GM12878 (cell line): ENCODE data around the gene PCDHGC3. TPM values are rescaled to one million over a fixed set of nuclear protein-coding genes. Genes with fewer than 3 reads are reported as not detected.

ENCODE experiments used
- BCL11A ChIP-seq: IDR thresholded peaks from 2 replicates; pipeline ENCODE4 v1.6.1; 2011; ENCODE audit warnings: low read depth, low read length
- CEBPZ ChIP-seq: fragments of 150-350 bp; IDR thresholded peaks from 2 replicates; pipeline ENCODE4 v1.6.1; 2016; ENCODE audit warnings: low read depth, low read length
- CHD2 ChIP-seq: IDR thresholded peaks from 2 replicates; pipeline ENCODE4 v1.6.1; 2011; ENCODE audit warnings: low read depth, low read length, improper control_type of control experiment, borderline replicate concordance
- CTCF ChIP-seq, 3 experiments: IDR thresholded peaks in 2 of 3; conservative IDR thresholded peaks in 1 of 3; 2 replicates each; pipeline ENCODE4 v1.5.1; 2011; ENCODE audit warnings: low read depth in 3 of 3, low read length in 3 of 3, mild to moderate bottlenecking in 3 of 3, control low read depth in 2 of 3, moderate library complexity in 2 of 3, inconsistent platforms in 1 of 3, mixed read lengths in 1 of 3; ENCODE audit not compliant: control insufficient read depth in 2 of 3, insufficient read depth in 1 of 3; ENCODE audit errors: extremely low read depth in 1 of 3
- EED ChIP-seq: sonication (generic); IDR thresholded peaks from 2 replicates; pipeline ENCODE4 v1.6.1; 2016; ENCODE audit warnings: antibody characterized with exemption, low read depth
- ESRRA ChIP-seq: IDR thresholded peaks from 2 replicates; pipeline ENCODE4 v1.6.1; 2012; ENCODE audit warnings: mild to moderate bottlenecking, low read length, improper control_type of control experiment
- HDGF ChIP-seq: fragments of 450-650 bp; IDR thresholded peaks from 2 replicates; pipeline ENCODE4 v1.6.1; 2016; ENCODE audit warnings: antibody characterized with exemption
- KLF5 ChIP-seq: fragments of 450-650 bp; IDR thresholded peaks from 2 replicates; pipeline ENCODE4 v1.6.1; 2014; ENCODE audit warnings: mild to moderate bottlenecking; ENCODE audit not compliant: partially characterized antibody
- MLLT1 ChIP-seq: fragments of 450-650 bp; IDR thresholded peaks from 2 replicates; pipeline ENCODE4 v1.6.1; 2016; ENCODE audit warnings: mild to moderate bottlenecking
- NFIC ChIP-seq: IDR thresholded peaks from 2 replicates; pipeline ENCODE4 v1.6.1; 2012; ENCODE audit warnings: low read depth, mild to moderate bottlenecking, inconsistent platforms, low read length, moderate library complexity
- PAX5 ChIP-seq: IDR thresholded peaks from 2 replicates; pipeline ENCODE4 v1.6.1; 2011; ENCODE audit warnings: low read depth, low read length, borderline replicate concordance
- RAD21 ChIP-seq: IDR thresholded peaks from 2 replicates; pipeline ENCODE4 v1.6.1; 2011; ENCODE audit warnings: mild to moderate bottlenecking, low read depth, low read length, moderate library complexity; ENCODE audit not compliant: insufficient read depth
- RELA ChIP-seq: fragments of 450-650 bp; IDR thresholded peaks from 2 replicates; pipeline ENCODE4 v1.8.0; 2014; ENCODE audit warnings: borderline replicate concordance; ENCODE audit not compliant: partially characterized antibody
- RELB ChIP-seq: fragments of 450-650 bp; IDR thresholded peaks from 2 replicates; pipeline ENCODE4 v1.6.1; 2017; ENCODE audit warnings: low read depth, mild to moderate bottlenecking, moderate library complexity
- RUNX3 ChIP-seq: IDR thresholded peaks from 2 replicates; pipeline ENCODE4 v1.6.1; 2012; ENCODE audit warnings: low read length, inconsistent platforms
- SKIL ChIP-seq: fragments of 450-650 bp; IDR thresholded peaks from 2 replicates; pipeline ENCODE4 v1.6.1; 2017; ENCODE audit warnings: mild to moderate bottlenecking, low read depth, inconsistent platforms; ENCODE audit not compliant: poor library complexity, severe bottlenecking
- SMC3 ChIP-seq: IDR thresholded peaks from 2 replicates; pipeline ENCODE4 v1.6.1; 2011; ENCODE audit warnings: low read length, improper control_type of control experiment, borderline replicate concordance
- polyA plus RNA-seq, 11 experiments: library from polyadenylated mRNA; depleted of rRNA in 4 of 11; unstranded in 6 of 11; stranded (reverse) in 5 of 11; fragments of >200 nt; fragmentation: Nextera tagmentation in 4 of 11; fragmentation: Illumina TruSeq in 1 of 11; extraction: Ambion mirVana in 4 of 11; extraction: Trizol in 1 of 11; gene quantifications; 1 replicate in 1 of 11; 2 replicates in 10 of 11; pipeline versions ENCODE4 v1.2.1 to v1.2.3, GENCODE V29; 2011 to 2016; ENCODE audit warnings: inconsistent platforms in 2 of 11, missing spikeins in 2 of 11, low read depth in 1 of 11
- total RNA-seq, 4 experiments: library from RNA; depleted of rRNA in 3 of 4; stranded (reverse); fragments of >200 nt in 3 of 4; fragmentation: Illumina TruSeq in 1 of 4; extraction: Trizol in 1 of 4; gene quantifications; 2 replicates each; pipeline versions ENCODE4 v1.2.1 to v1.2.3, GENCODE V29; 2013 to 2021

Gene PCDHGC3
- total and polyA plus RNA-seq, 10 of the 15 experiments (the other 5 are each of a cell fraction or from before 2014, with no cell fraction given): 0.53 to 22.1 (median 12.0) TPM

GRCh38 chr5:141524604-141525597 lies 49.1 kb downstream of the PCDHGC3 start (continued):
- TF ChIP-seq HDGF: 0 out of 2 replicates have a peak, but pooled peaks have one; percentile 55
- TF ChIP-seq RAD21: peak; percentile 73
- TF ChIP-seq CHD2: peak; percentile 23; the same call in 1 of the 2 replicates
- TF ChIP-seq BCL11A: 0 out of 2 replicates have a peak, but pooled peaks have one; percentile 34
- peak; percentile 35 for TF ChIP-seq KLF5
- TF ChIP-seq CTCF (IDR thresholded peaks at IDR 0.05 in 2 of 3, conservative IDR thresholded peaks at IDR 0.05 in 1 of 3; ENCODE audit: control insufficient read depth in 2 of 3, extremely low read depth in 1 of 3, insufficient read depth in 1 of 3, low read depth in 3 of 3, low read length in 3 of 3): peak; percentile 98 to 100 (median 99)
- peak; percentile 98 for TF ChIP-seq SMC3
- TF ChIP-seq RELB: peak; percentile 52; the same call in 1 of the 2 replicates
- TF ChIP-seq ESRRA: no peak
- TF ChIP-seq RELA: peak; percentile 29
- no peak for TF ChIP-seq CEBPZ
- no peak; the same call in 1 of the 2 replicates for TF ChIP-seq NFIC
- peak; percentile 40; the same call in 1 of the 2 replicates for TF ChIP-seq MLLT1
- TF ChIP-seq SKIL: no peak
- peak; percentile 29; the same call in 1 of the 2 replicates for TF ChIP-seq PAX5
- peak; percentile 89 for TF ChIP-seq EED
- peak; percentile 61 for TF ChIP-seq RUNX3
